HG03460 (cell line): Measurements from ENCODE around the gene DHRS7B.
"Not testable (repeated sequence)": the region's sequence is repeated elsewhere in the genome, so short reads cannot be mapped to it uniquely, and the experiment has no call there.

Experiments
- ATAC-seq: cut with Tn5 transposase; IDR thresholded peaks from one replicate; pipeline ENCODE4 v1.9.1; 2021; ENCODE audit not compliant: unreplicated experiment

The DHRS7B gene

GRCh38 chr17:21107067-21107650, 19.6 kb upstream of the DHRS7B start:
- not testable (repeated sequence) for ATAC-seq

DNA sequence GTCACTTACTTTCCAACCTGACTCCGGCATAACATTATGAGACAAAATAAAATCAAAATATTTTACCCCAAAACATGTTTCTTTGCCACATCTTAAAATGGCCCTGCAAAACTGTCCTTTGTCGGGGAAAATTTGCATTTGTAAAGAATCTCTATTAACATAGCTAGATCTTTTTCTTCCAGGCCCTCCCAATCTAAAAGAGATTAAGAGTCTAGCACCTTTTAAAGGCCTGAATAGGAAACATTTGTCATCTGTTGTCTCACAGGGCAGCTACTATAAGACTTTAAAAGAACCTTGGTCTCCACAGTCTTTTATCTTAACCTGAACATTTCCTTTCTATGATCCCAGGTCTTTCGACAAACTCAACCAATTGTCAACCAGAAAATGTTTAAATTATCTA, 18.1 kb upstream of the DHRS7B start:
- ATAC-seq = no peak

DNA sequence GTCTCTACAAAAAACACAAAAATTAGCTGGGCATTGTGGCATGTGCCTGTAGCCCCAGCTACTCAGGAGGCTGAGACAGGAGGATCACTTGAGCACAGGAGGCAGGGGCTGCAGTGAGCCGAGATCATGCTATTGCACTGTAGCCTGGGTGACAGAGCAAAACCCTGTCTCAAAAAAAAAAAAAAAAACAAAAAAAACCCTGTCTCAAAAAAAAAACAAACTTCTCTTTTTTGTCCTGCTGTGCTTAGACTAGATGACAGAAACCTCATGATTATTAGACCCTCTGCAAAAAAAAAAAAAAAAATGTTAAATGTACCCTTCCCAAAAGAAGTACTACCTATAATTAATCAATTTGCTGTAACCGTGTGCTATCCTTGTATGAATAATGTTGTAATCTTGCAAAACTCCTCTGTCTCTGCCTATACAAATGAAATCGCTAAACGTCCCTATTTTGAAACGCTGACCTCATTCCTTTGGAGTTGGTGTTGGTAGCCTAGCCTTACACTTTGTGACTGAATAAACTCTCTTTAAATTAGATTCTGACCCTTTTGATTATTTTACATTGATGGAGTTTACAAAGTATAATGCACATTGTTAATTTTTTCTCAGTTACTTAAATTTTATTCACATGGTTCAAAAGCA, 13.6 kb upstream of the DHRS7B start:
- ATAC-seq = no peak

DNA sequence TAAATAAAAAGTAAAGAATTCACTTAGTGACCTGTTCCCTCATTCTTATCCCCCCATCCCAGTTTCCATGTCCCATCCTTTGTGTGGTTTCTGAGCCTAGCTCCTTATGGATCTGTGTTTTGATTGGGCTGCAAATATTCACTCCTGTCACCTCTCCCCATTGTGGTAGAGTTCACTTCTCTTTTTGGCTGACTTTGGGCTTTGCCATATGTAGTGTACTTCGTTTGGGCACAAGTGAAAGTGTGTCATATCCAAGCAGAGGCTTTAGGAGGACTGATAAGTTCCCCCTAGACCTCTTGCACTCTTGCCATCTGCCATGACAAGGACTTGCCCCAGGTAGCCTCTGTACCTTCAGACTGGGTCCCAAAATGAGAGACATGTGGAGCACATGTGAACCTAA, 13.0 kb upstream of the DHRS7B start:
- no peak for ATAC-seq

GRCh38 chr17:21114791-21115190, 12.0 kb upstream of the DHRS7B start:
- not testable (repeated sequence) for ATAC-seq

- no peak for ATAC-seq
Measured at GRCh38 chr17:21119247-21119918, 7.4 kb upstream of the DHRS7B start.

GRCh38 chr17:21119919-21120249, 6.9 kb upstream of the DHRS7B start:
- no peak for ATAC-seq

- no peak for ATAC-seq
Measured at GRCh38 chr17:21124086-21124485, 2.7 kb upstream of the DHRS7B start.

- not testable (repeated sequence) for ATAC-seq
Measured at GRCh38 chr17:21124517-21124916, 2.2 kb upstream of the DHRS7B start.

GRCh38 chr17:21125862-21126261, 902 bp upstream of the DHRS7B start:
- no peak for ATAC-seq

- no peak for ATAC-seq
Measured at GRCh38 chr17:21127509-21128077, 829 bp downstream of the DHRS7B start.

GRCh38 chr17:21129023-21129681, 2.4 kb downstream of the DHRS7B start:
- no peak for ATAC-seq

DNA sequence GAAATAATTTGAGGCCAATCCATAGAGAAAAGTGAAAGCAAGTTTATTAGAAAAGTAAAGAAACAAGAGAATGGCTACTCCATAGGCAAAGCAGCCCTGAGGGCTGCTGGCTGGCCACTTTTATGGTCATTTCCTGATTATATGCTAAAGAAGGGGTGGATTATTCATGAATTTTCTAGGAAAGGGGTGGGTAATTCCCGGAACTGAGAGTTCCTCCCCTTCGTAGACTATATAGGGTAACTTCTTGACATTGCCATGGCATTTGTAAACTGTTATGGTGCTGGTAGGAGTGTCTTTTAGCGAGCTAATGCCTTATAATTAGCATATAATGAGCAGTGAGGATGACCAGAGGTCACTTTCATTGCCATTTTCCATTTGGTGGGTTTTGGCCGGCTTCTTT, 4.4 kb downstream of the DHRS7B start:
- no peak for ATAC-seq

DNA sequence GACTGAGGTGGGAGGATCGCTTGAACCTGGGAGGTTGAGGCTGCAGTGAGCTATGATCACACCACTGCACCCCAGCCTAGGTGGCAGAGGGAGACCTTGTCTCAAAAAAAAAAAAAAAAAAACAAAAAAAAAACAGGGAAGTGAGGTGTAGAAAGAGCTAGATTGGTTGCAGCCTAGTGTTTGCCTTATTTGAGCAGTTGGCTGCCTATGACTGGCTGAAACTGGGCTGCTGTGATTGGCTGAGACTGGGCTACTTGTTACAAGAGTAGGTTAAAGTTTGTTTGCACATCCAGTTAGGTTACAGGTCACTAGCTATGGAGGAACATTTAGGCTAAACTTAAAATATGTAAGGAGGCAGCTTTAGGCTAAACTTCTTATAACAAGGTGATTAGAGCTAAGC, 5.7 kb downstream of the DHRS7B start:
- ATAC-seq = no peak

GRCh38 chr17:21134559-21134958, 7.8 kb downstream of the DHRS7B start:
- no peak for ATAC-seq

DNA sequence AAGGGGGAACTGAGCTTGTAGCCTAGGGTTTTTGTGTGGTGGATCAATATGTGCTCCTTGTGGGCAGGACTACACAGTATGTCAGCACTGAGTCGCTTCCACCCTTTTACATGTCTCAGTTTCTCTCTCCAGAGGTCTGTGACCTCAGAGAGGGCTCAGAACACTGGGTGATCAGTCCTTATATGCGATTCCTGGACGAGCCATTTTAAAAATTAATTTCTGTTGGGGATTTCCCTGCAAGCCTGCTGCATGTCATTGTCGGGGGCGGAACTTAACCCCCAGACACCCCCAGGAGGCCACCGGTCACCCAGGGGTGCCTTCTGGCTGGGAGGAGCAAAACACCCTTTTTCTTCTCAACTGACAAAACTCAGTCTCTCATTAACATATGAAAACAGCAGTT, 14.1 kb downstream of the DHRS7B start:
- ATAC-seq = no peak

GRCh38 chr17:21141331-21141730, 14.6 kb downstream of the DHRS7B start:
- ATAC-seq = no peak

DNA sequence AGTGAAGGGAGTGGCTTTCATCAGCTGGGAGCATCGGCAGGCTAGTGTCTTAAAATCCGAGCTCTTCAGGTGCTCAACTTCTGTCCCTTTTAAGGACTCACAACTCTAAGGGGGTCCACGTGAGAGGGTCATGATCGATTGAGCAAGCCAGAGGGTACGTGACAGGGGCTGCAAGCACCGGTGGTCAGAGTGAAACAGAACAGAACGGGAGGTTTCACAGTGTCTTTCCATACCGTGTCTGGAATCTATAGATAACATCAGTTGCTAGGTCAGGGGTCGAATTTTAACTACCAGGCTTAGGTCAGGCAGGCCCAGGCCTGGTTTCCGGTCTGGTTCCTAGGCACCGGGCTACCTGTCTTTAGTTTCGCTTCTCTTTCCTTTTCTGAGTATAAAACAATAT, 15.3 kb downstream of the DHRS7B start:
- not testable (repeated sequence) for ATAC-seq

DNA sequence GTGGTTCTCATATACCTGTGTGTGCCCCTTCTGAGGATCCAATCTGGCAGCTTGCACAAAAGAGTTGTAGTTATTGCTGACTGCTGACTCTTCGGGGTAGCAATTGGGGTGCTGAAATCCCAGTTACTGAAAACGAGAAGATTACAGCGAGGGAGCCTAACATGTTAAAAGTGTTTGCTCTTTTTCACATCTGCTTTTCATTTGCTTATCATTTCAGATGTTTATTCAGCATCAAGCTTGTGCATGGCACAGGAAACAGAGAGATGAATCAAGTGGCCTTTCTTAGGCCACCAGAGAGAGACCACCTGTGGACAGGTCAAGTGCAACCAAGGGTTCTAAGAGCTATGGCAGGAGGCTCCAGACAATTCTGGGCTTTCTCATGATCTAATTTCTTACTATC, 16.9 kb downstream of the DHRS7B start:
- ATAC-seq = no peak

- not testable (repeated sequence) for ATAC-seq
Measured at GRCh38 chr17:21144299-21144698, 17.5 kb downstream of the DHRS7B start.

GRCh38 chr17:21146362-21147015, 19.7 kb downstream of the DHRS7B start:
- no peak for ATAC-seq
